NOMO-1 treated with DMSO at 0.1 percent for 48 hours (cell line): ENCODE results near the gene CDC16.

Source experiments
- DNase-seq: peaks from one replicate; lab custom pipeline; 2025; ENCODE audit not compliant: unreplicated experiment; lab: John Stamatoyannopoulos, UW

Gene CDC16

DNA sequence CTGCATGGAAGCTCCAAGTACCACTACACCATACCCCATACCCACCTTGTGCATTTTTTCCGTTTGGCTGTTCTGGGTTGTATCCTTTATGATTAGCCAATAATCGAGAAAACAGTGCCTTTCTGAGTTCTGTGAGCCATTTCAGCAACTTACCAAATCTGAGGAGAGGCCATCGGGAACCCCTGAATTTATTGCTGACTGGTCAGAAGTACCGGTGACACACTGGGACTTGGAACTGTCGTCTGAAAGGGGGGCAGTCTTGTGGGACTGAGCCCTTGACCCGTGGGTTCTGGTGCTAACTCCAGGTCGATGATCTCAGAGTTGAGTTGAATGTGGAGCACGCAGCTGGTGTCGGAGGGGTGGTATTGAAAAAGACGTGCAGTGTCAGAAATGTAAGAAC lies 61.8 kb downstream of the CDC16 start:
- no peak for DNase-seq

DNA sequence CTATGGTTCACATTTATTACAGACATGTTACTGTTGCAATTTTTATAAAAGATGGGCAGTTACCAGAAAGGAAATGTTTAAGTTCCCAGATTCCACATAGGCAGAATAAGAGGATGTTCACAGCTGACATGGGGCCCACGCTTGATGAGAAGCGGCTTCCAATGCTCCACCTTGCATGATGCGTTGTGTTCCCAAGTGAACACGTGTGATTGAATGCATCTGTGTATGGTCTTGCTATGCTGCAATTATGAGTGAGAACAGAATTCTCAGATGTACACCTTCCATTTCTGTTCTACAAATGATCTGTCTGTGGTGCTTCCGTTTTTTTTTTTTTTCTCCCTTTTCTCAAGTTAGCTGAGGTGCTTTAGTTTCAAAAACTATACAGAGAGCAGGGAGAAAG lies 62.2 kb downstream of the CDC16 start:
- DNase-seq, result no peak

DNA sequence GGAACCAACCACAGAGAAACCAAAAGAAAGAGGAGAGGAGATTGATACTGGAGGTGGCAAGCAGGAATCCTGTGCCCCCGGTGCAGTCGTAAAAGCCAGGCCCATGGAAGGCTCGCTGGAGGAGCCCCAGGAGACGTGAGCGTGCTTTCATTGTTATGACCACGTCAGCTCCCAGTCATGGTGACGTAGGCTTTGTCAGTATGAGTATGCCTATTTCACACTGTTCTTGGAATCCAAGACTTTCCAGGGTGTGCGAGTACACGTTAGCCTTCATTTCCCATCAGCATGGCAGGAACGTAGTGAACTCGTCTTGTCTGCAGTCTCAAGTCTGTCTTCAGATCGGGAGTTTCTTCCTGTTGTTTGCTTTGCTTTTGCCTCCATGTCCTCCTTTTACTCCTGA lies 64.2 kb downstream of the CDC16 start:
- DNase-seq, result no peak

- DNase-seq, result no peak
Observed at GRCh38 chr13:114299604-114300305, 65.1 kb downstream of the CDC16 start.

DNA sequence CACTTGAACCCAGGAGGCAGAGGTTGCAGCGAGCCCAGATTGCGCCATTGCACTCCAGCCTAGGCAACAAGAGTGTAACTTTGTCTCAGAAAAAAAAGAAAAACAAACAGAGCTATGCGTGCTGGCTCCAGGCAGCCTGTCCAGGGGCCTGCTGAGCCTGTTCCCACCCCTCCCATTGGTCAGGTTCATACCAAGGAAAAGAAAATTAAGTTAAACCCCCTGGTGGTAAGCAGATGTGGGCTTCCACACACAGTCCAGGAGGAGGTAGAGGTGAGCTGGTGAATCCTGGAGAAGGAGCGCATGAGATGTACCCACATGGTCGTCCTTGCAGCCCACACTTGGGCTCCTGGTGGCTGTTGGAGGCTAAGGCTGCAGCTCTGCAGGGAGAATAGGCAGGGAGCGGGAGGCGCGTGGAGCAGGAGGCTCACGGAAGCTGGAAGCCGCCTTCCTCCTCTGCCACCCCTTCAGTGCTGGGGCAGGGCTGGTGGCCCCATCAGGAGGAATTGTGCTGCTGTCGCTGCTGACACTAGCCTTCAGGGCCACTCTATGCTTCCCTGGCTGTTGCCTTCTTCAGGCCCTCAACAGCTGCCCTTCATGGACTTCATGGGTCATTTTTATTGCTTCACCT lies 69.1 kb downstream of the CDC16 start:
- DNase-seq, result no peak

DNA sequence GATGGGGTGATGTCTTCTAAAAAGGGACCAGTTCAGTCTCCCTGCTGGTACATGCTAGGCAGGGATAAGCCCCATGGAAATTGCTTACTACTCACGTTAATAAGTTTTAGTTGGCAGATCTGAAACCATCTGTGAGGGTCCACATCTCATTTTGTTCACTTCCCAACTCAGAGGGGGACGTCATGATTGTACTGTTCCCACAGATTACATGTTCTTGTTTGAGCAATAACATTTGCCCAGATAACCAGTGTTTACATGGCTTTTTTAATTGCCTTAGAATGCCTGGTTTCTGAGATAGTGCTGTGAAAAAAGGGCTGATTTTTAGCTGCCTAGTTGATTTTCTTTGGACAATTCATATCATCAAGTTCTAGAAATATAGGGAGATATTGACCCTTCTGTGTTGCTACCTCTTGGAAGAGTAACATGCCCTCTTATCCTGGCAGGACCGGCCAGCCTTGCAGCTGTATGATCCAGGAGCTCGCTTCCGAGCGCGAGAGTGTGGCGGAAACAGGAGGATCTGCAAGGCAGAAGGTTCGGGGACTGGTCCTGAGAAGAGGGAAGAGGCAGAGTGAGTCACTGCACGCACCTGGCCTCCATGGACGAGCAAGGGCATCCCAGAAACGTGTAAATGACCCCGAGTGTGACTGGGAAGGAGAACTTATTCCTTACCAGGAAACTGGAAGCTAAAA lies 69.8 kb downstream of the CDC16 start:
- no peak for DNase-seq

DNA sequence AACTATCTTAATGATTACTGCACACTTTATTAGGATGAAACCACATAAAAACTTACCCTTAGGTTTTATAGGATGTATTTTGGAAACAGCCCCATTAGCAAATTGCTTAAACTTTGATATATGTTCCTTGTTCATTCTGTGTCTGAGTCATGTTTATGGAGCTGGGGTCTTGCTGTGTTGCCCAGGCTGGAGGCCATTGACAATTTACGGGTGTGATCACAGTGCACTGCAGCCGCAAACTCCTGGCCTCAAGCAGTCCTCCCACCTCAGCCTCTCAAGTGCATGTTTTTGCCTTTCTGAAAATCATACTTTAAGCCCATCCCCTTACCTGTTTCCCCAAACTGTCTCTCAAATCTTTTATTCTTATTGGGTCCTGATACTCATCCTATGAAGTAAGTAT lies 74.4 kb downstream of the CDC16 start:
- no peak for DNase-seq

DNA sequence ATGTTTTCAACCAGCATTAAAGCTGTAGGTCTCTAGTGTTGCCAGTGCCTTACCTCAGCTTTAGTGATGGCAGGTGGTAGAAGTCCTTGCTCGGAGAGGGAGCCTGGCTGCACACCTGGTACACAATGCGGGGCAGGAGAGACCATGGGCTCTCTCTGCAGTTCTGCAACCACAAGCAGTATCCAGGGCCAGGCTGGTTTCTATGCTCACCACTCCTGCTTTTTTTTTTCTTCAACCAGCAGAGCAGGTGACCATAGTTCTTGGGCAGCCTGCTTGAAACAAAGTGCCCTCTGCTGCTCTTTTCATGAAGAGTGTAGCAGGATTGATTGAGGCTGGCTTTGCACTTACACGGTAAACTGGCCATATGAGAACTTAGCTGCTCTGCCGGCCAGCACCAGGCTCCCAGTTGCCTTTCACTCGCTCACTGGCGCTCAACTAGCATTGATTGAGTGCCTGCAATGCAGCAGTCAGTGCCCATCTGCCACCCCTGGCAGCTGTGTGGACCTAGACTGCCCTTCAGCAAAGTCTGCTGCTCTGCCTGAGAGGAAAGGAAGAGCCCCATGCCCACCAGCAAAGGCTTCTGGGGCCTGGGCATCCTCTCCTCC lies 75.2 kb downstream of the CDC16 start:
- no peak for DNase-seq

- no peak for DNase-seq
Observed at GRCh38 chr13:114310956-114311355, 76.3 kb downstream of the CDC16 start.

DNA sequence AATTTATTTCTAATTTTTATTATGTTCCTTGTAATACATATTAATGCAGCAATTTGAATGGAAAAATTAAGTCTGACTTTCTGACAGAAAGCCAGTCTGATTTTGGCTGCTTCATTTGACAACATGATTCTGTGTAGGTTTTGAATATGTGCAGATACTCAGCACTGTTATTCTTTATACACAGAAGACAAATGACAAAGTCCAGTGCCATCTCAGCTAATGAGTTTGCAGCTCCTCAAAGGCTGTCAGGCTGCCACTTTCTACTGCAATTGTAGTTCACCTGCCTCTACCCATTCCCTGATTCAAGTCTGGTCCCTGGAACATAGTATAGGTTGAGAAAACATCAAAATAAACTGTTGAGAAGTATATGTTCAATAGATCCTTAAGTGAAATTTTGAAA lies 76.7 kb downstream of the CDC16 start:
- no peak for DNase-seq

DNA sequence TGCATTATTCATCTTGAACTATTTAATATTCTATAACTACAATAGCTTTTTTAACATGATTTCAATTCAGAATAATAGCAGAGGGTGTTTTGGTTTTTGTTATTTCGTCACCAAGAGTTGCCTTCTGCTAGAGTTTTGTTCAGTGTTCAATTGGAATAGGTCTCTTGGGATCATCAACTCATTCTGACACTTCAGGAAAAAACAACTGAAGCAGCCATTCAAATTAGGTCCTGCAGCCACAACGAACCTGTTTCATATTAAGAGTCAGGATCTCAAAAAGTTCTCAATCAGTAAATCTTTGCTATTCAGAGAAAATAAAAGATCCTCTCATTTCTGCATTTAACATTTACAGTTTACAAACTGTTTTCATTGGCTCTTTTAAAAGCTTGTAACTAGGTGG lies 77.2 kb downstream of the CDC16 start:
- DNase-seq, result no peak

GRCh38 chr13:114313061-114313860 lies 78.6 kb downstream of the CDC16 start:
- DNase-seq, result no peak

GRCh38 chr13:114314074-114314912 lies 79.6 kb downstream of the CDC16 start, which contains the start of gene CHAMP1:
Gene CHAMP1 (plus strand): TSS chr13:114314503. CDS start chr13:114323843, 9,340 bp downstream.
- DNase-seq, result peak; percentile 92

DNA sequence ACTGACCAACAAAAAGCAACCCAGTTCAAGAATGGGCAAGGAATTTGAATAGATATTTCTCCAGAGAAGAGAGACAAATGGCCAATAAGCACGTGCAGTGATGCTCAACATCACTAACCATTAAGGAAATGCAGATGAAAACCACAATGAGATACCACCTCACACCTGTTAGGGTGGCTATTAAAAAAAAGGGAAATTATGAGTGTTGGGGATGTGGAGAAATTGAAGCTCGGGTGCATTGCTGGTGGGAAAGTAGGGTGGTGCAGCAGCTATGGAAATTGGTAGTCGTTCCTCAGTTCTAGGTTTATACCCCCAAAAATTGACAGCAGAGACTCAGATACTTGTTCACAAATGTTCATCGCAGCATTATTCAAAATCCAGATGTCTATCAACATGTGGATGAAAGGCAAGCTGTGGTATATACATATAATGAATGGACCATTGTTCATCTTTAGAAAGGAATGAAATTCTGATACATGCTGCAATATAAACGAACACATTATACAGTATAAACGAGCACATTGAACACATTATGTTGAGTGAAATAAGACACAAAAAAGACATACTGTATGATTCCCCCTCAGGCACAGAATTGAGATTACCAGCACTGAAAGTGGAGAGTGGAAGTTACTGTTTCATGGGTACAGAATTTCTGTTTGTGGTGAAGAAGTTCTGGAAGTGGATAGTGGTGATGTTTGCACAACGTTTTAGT lies 80.5 kb downstream of the CDC16 start:
- DNase-seq, result peak; percentile 31

- DNase-seq, result no peak
Observed at GRCh38 chr13:114318624-114319023, 83.9 kb downstream of the CDC16 start.

DNA sequence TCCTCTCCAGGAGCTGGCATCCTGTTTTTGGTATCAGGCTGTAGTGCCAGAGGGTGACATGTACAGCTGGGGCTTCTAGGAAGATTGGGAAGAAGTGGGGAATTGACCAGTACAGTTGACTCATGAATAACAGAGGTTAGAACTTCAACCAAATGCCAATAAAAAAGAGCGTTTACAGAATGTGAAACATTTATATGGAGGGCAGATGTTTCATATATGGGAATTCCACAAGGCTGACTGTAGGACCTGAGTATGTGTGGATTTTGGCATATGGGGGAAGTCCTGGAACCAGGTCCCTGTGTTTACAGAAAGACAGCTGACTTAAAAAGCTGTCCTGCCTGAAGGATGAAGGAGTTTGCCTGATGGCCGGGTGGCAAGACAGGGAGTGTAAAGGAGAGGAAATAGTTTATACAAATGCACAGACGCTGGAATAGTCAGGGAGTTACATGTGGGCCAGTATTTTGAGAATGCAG lies 84.8 kb downstream of the CDC16 start:
- DNase-seq, result no peak

DNA sequence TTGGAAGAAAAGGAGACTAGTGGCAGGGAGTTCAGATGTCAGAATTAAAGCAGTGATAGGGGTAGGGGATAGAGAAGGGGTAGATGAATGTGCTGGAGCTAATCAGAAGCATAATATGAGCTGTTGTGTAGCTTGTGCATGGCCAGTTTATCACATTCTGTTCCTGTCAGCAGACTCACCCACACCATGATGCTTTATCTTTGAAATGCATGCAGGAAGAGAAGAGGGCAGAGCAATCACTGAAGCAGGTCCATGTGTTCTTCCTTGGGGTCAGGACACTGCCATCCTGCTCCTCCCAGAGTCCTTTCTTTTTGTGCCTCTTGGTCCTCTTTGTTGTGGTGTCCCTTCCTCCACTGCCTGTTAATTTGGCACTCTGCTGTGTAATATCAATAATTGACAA lies 85.4 kb downstream of the CDC16 start:
- DNase-seq, result no peak

- no peak for DNase-seq
Observed at GRCh38 chr13:114321256-114321655, 86.6 kb downstream of the CDC16 start.
